GM13977 (cell line): ENCODE measurements around the gene AK2.

Source experiments
- DNase-seq: peaks from one replicate; pipeline ENCODE4 v3.0.0; 2012; ENCODE audit warnings: low spot score
- CTCF ChIP-seq: IDR thresholded peaks from 2 replicates; pipeline ENCODE4 v1.5.1; 2012; ENCODE audit warnings: mild to moderate bottlenecking, control low read depth; ENCODE audit not compliant: insufficient read depth; ENCODE audit errors: extremely low read depth, missing control alignments
- in situ Hi-C: fragments of 300-500 bp; cut with MboI; formaldehyde crosslinking; loops from one replicate; pipeline ENCODE4 v1.12.0; 2022; ENCODE audit warnings: low sequenced_read_pairs, low pct_unique_long_range_greater_than_20kb, mixed read lengths, inconsistent platforms; ENCODE audit not compliant: unreplicated experiment

AK2 gene

GRCh38 chr1:32984455-32985171, 52.1 kb downstream of the AK2 start:
- peak; percentile 49 for DNase-seq
- no peak for TF ChIP-seq CTCF
- in situ Hi-C loops, result no loop called here

- TF ChIP-seq CTCF, result no peak
- DNase-seq, result no peak
- in situ Hi-C loops, result no loop called here
Measured at GRCh38 chr1:32984090-32984454, 52.6 kb downstream of the AK2 start.

GRCh38 chr1:32983020-32983419, 53.7 kb downstream of the AK2 start:
- in situ Hi-C loops, result no loop called here
- TF ChIP-seq CTCF, result no peak

GRCh38 chr1:32981003-32981901, 55.4 kb downstream of the AK2 start:
- in situ Hi-C loops, result no loop called here
- DNase-seq, result peak; percentile 80

More at GRCh38 chr1:32983020-32983419, 53.7 kb downstream of the AK2 start:
- no peak for DNase-seq

GRCh38 chr1:32980080-32980479, 56.6 kb downstream of the AK2 start:
- no peak for TF ChIP-seq CTCF
- DNase-seq, result no peak
- in situ Hi-C loops, result no loop called here

More at GRCh38 chr1:32981003-32981901, 55.4 kb downstream of the AK2 start:
- TF ChIP-seq CTCF, result no peak

GRCh38 chr1:32978854-32979253, 57.8 kb downstream of the AK2 start:
- DNase-seq, result no peak
- in situ Hi-C loops, result no loop called here
- no peak for TF ChIP-seq CTCF
